ENCODE data around the gene SLC26A9.
A peak's percentile ranks its signal among the peaks of the same experiment; 100 is the strongest.

SLC26A9 gene

GRCh38 chr1:205943245-205943644 lies at the start of gene SLC26A9:
Gene SLC26A9 (minus strand): TSS chr1:205943456. CDS start chr1:205935820, 7,636 bp downstream.
- no peak for DNase-seq (ENCODE audit: low read depth in 2 of 2)

- no peak for DNase-seq (ENCODE audit: low read depth in 2 of 2)
These were observed 49.1 kb upstream of the SLC26A9 start for GRCh38 chr1:205992218-205992882.

- no peak for DNase-seq (ENCODE audit: low read depth in 2 of 2)
These were observed 48.0 kb upstream of the SLC26A9 start for GRCh38 chr1:205991237-205991636.

DNA sequence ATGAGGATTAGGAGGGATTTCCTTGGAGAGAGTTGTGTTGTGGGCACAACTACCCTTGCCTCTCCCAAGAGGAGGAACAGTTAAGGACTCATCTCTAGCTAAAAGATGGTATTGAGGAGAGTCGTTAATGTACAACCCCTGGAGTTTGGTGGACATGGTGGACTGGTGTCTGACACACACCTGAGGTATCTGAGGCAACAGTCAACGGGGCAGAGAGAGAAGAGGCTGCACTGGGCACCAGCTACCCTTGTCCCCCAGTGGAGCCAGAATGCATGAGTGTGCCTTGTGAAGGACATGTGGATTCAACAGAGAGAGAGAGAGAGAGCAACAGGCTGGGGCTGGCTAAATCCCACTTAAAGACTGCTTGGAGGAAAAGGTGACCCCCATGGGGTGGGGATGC lies 47.0 kb upstream of the SLC26A9 start:
- DNase-seq (ENCODE audit: low read depth in 2 of 2) = no peak

GRCh38 chr1:205989786-205990185 lies 46.5 kb upstream of the SLC26A9 start:
- DNase-seq (ENCODE audit: low read depth in 2 of 2) = no peak

DNA sequence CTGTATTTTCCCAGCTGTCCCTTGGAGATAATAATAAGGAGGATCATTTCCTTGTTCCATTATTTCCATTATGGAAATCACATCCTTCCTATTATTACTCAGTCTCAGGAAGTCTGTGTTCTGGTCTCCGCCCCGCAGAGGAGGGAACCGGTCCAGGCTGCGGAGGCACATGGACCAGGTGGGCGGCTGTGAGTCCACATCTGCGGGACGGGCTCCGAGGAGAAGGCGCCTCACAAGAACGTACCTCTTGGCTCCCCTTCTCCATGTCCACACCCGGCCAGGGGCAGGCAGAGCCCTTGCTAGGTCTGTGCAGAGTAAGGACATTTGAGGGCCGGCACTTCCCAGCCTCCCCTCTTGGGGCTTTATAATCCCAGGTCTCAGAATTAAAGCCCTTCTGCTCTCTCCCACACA lies 45.3 kb upstream of the SLC26A9 start:
- no peak for DNase-seq (ENCODE audit: low read depth in 2 of 2)

DNA sequence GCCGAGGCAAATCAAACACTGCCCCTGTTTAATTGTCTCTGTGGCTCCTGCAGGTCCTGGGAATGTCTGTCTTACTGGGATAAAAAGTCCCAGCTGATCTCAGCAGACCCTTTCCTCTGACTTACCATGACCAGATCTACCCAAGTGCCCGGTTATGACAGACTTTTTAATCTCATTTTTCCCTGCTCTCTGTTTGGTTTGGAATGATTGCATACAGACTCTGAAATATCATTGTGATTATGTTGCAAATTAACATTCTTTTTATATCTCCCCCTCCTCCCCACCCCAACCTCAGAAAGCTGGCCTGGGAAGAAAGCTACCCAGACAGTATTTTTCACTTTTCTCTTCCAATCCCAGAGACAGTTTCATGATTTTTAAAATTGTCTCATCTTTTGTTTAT lies 43.6 kb upstream of the SLC26A9 start:
- no peak for DNase-seq (ENCODE audit: low read depth in 2 of 2)

DNA sequence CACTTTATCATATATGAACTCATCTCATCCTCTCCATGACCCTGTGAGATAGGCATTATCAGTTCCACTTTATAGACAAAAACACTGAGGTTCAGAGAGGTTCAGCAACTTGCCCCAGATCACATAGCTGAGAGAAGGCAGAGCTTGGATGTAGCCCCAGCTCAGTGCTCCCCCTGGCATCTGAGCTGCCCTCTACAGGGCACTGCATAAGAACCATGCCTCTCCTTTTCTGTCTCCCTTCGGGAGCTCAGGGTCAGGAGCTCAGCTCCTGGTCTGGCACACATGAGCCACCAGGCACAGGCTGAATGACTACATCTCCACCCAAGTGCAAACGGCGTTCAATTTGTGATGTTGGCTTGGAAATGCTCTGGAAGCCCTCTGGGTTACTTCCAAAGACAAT lies 43.0 kb upstream of the SLC26A9 start:
- DNase-seq (ENCODE audit: low read depth in 2 of 2) = no peak

DNA sequence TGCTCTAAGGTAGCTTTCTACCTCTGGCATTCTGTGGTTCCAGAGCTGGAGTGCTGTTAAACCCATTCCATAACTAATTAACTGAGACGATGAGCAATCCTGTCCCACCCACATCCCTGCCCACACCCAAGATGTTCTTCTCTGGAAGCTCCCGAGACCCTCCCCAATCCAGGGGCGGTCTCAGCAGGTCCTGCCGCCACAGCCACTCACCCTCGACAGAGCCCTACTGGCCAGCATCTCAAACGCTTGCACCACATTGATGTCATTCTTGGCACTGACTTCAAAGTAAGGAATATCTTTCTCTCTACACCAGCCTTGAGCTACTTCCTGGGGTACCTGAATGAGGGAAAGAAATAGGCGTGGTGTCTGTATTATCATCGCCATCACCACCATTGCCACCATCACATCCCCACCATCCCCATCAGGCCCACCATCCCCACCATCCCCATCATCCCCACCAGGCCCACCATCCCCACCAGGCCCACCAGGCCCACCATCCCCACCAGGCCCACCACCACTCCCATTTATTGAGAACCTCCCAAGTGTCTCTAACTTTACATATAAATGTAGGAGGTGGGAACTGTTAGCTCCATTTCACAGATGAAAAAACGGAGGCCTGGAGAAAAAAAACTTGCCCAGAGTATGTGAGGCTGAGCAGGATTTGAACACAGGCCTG lies 42.2 kb upstream of the SLC26A9 start:
- no peak for DNase-seq (ENCODE audit: low read depth in 2 of 2)

DNA sequence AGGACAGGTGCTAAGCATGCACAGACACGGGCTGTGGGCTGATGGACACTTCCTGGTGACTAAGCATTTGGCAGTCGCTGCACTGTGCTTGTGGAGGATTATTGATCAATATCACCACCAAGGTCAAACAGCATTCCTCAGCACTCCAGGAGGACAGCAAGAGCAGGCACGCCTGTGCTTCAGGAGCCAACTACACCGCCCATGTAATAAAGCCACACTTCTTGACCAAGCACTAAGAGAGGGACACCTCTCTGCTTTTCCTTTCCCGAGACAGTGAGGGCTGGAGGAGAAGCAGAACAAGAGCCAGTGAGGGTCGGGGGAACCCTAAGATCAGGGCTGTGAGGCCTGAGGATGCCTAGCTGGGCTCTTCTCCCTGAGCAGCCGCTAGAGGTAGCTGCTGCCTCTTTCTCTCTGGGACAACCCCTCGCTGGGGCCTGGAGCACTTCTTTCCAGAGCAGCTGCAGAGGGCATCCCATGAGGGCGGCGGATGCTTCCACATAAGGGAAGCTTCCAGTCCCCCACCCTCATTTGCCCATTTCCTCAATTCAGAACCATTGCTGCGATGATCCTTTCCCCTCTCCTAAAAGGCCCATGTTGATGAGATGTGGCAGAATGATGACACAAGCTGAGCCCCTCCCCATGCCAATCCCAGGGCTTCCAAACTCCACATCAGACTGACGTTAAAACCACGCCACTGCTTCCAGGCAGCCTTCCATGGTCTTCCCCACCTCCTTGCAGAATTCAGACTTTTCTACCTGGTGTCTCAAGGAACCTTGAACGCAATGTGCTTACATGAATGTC lies 40.9 kb upstream of the SLC26A9 start:
- no peak for DNase-seq (ENCODE audit: low read depth in 2 of 2)

GRCh38 chr1:205981257-205981656 lies 38.0 kb upstream of the SLC26A9 start:
- no peak for DNase-seq (ENCODE audit: low read depth in 2 of 2)

GRCh38 chr1:205980237-205980870 lies 37.1 kb upstream of the SLC26A9 start:
- DNase-seq (ENCODE audit: low read depth in 2 of 2) = no peak

- no peak for DNase-seq (ENCODE audit: low read depth in 2 of 2)
These were observed 36.0 kb upstream of the SLC26A9 start for GRCh38 chr1:205979301-205979700.

DNA sequence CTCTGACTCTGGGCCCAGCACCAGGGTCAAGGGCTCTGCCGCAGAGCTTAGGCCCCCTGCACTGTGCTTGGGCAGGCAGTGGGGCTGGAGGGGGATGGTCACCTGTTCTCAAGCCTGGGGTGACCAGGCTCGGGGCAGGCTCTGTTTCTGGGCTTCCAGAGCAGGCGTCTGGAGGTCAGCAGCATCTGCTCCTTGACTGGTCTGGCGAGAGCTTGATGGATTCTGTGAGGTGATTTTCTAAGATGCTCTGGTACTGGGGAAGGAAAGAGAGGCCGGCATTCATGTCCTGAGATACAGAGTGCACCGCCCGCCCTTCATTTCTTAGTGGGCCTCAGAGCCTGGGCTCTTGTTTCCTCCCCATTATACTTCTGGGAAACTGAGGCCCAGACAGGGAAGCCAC lies 35.4 kb upstream of the SLC26A9 start:
- DNase-seq (ENCODE audit: low read depth in 2 of 2) = no peak

DNA sequence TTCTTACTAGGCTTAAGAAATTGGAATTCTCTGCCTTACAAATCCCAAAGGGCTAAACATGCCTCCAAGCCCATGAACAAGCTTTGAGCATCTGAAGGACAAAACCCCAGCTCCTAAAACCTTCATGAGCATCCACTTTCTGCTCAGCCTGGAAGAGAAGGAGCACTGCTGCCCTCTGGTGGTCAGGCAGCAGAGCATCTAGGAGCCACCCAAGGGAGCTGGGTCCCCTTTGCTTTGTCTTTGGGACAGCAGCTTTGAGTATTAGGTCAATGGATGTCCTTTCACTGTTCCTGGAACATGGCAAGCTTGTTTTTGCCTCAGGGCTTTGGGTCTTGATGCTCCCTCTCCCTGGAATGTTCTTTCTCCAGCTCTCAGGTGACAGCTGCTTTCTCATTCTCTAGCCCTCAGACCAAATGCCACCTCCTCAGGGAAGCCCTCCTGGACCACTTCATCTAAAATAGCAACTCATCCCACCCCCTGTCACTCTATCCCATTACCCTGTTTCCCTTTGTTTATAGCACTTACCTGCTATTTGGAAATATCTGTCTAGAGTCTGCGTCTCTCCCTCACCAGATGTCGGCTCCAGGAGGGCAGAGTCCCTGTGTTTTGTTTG lies 34.3 kb upstream of the SLC26A9 start:
- DNase-seq (ENCODE audit: low read depth in 2 of 2) = peak; percentile 52 to 53

- DNase-seq (ENCODE audit: low read depth in 2 of 2) = no peak
These were observed 33.6 kb upstream of the SLC26A9 start for GRCh38 chr1:205976708-205977401.

DNA sequence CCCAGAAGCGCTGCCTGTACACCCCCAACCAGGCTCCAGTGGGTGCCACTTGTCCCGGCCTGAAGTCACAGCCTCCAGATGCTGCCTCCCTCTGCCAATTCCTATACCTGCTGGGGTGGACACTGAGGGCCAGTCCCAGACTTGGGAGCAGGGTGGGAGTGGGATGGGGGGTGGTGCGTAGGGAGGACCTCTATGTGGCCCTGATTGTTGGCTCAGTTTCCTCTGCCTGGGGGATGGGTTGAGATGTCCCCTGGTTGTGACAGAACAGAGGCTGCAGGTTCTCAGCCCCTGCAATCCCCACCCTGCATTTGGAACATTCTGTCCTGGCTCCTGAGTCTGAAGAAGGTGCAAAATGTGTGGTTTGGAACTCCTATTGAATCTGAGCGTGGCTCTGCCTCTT lies 32.8 kb upstream of the SLC26A9 start:
- DNase-seq (ENCODE audit: low read depth in 2 of 2) = no peak

GRCh38 chr1:205975387-205975998 lies 32.2 kb upstream of the SLC26A9 start:
- DNase-seq (ENCODE audit: low read depth in 2 of 2) = no peak

DNA sequence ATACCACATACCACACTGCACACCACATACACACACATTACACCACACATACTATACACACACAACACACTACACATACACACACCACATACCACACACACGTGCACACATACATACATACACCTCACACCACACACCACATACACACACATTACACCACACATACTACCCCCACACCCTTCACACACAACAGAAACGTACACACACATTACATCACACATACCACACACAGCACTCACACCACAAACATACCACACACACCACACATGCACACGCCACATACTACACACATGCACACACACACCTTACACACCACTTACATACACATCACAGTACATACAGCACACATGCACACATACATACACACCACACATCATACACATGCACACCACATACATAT lies 31.5 kb upstream of the SLC26A9 start:
- DNase-seq (ENCODE audit: low read depth in 2 of 2) = no peak

DNA sequence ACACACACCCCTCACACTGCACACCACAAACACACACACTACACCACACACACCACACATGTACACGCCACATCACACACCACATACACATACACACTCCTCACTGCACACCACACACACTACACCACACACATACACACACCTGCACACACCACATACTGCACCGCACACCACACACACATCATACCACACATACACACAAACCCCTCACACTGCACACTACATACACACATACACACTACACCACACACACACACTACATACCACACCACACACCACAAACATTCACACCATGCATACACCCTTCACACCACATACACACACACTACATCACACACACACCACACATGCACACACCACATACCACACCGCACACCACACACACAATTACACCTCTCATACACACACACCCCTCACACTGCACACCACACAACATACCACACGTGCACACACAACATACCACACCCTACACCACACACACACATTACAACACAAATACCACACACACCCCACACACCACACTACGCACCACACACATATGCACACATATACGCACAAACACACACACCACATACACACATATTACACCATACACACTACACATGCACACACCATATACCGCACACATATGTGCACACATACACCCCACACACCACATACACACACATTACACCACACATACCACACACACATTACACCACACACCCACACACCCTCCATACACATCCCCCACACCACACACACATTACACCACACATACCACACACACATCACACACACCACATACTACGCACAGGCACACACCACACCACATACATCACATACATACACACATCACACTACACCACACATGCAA lies 30.3 kb upstream of the SLC26A9 start:
- no peak for DNase-seq (ENCODE audit: low read depth in 2 of 2)

All from stimulated activated CD8-positive, alpha-beta memory T cell treated with anti-CD3 and anti-CD28 coated beads, Interleukin-7, amount 100 ng/mL, for 4 hours (primary cell).